Right atrium auricular region (tissue), 2 donors: ENCODE results near the gene CPEB2. TPM values are rescaled to one million over a fixed set of nuclear protein-coding genes. Genes with fewer than 3 reads are reported as not detected.

Experiments
- DNase-seq: peaks from one replicate; pipeline ENCODE4 v3.0.0-alpha.2; 2019; ENCODE audit warnings: low spot score
- H3K27ac ChIP-seq, 2 donors: fragments of 200-600 bp; sonication (generic); 1 replicate in 1 of 2; 2 replicates in 1 of 2; pipeline ENCODE4 v1.5.1; 2016 to 2019
- H3K27me3 ChIP-seq, 2 donors: fragments of 200-600 bp; sonication (generic); one replicate each; pipeline versions ENCODE4 v1.5.1 to v1.6.0; 2017 to 2019
- H3K36me3 ChIP-seq: fragments of 200-600 bp; sonication (generic); one replicate; pipeline ENCODE4 v1.5.1; 2016
- H3K4me1 ChIP-seq, 2 donors: fragments of 200-600 bp; sonication (generic); one replicate each; pipeline versions ENCODE4 v1.5.1 to v1.6.0; 2017 to 2019
- H3K4me3 ChIP-seq, 2 donors: fragments of 200-600 bp; sonication (generic); 1 replicate in 1 of 2; 2 replicates in 1 of 2; pipeline ENCODE4 v1.5.1; 2017 to 2019; ENCODE audit warnings: mild to moderate bottlenecking in 1 of 2, moderate library complexity in 1 of 2
- H3K9me3 ChIP-seq, 2 donors: fragments of 200-600 bp; sonication (generic); one replicate each; pipeline ENCODE4 v1.5.1; 2019
- total RNA-seq, 2 donors: library from RNA; depleted of rRNA; stranded (reverse); fragments of >200 nt; gene quantifications; one replicate each; pipeline ENCODE4 v1.1.0, GENCODE V29; 2016
- TF ChIP-seq, protein P1 (sequence below), 2 donors: fragments of 200-600 bp; sonication (generic); IDR thresholded peaks; one replicate each; pipeline ENCODE4 v1.5.1; 2019; ENCODE audit warnings: antibody characterized with exemption in 2 of 2

The CPEB2 gene
- total RNA-seq, 2 donors from 2014 or later = 8.6 to 11.6 TPM

DNA sequence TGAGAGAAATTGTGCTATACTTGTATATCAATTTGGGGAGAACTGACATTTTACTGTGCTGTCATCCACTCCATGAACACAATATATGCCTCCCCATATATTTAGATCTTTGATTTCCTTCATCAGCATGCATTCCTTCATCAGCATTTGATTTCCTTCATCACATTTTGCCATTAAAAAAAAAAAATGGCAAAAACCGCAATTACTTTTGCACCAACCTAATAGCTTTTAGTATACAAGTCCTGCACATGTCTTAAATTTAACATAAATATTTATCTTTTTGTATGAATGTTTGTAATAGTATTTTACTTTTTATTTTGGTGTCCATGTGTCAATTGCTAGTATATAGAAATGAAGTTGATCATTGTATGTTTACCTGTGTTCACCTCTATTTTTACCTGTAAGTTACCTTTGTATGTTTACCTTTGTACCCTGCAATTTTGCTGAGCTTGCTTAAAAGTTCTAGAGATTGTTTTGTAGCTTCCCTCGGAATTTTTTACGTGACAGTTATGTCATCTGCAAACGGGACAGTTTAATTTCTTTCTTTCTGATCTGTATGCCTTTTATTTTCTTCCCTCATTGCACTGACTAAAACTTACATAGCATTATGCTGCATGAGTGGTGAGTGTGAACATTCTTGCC is 86.2 kb downstream of the CPEB2 start:
- Histone ChIP-seq H3K27ac (no peak overlapping the region), H3K9me3 (no peaks in the 10 kb centered on the region), H3K4me3 (no peak overlapping the region), H3K4me1 (no peaks in the 10 kb centered on the region), H3K36me3 (no peaks in the 10 kb centered on the region), H3K27me3 (no peaks in the 10 kb centered on the region)
- TF ChIP-seq, protein P1, sequence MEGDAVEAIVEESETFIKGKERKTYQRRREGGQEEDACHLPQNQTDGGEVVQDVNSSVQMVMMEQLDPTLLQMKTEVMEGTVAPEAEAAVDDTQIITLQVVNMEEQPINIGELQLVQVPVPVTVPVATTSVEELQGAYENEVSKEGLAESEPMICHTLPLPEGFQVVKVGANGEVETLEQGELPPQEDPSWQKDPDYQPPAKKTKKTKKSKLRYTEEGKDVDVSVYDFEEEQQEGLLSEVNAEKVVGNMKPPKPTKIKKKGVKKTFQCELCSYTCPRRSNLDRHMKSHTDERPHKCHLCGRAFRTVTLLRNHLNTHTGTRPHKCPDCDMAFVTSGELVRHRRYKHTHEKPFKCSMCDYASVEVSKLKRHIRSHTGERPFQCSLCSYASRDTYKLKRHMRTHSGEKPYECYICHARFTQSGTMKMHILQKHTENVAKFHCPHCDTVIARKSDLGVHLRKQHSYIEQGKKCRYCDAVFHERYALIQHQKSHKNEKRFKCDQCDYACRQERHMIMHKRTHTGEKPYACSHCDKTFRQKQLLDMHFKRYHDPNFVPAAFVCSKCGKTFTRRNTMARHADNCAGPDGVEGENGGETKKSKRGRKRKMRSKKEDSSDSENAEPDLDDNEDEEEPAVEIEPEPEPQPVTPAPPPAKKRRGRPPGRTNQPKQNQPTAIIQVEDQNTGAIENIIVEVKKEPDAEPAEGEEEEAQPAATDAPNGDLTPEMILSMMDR (IDR thresholded peaks at IDR 0.05) = no peak
- DNase-seq = no peak

GRCh38 chr4:15089979-15090378 is 87.7 kb downstream of the CPEB2 start:
- TF ChIP-seq, protein P1 (IDR thresholded peaks at IDR 0.05) = no peak
- no peak overlapping the region for H3K4me3 ChIP-seq
- H3K4me1 ChIP-seq = no peaks in the 10 kb centered on the region
- H3K27me3 ChIP-seq = no peaks in the 10 kb centered on the region
- no peak for DNase-seq
- no peaks in the 10 kb centered on the region for H3K36me3 ChIP-seq
- no peaks in the 10 kb centered on the region for H3K9me3 ChIP-seq
- no peak overlapping the region for H3K27ac ChIP-seq

DNA sequence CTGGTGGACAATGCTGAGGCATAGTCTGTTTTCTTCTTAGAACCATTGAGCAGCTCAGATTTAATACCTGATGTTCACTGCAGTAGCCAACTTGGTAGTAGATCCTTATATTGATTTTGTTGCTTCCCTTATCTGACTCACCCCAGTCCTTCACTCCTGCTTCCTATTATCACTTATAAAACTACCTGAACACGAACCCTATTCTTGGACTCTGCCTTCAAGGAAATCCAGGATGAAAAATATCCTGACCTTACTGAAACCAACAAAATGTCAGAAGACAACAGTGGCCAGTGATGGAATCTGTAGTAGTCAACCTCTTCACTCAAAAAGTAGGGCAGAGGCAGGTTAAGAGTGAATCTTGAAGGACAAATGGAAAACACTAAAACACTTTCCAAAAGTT is 98.1 kb downstream of the CPEB2 start:
- DNase-seq = no peak
- H3K27me3 ChIP-seq = no peaks in the 10 kb centered on the region
- no peak overlapping the region for H3K4me3 ChIP-seq
- no peaks in the 10 kb centered on the region for H3K4me1 ChIP-seq
- no peaks in the 10 kb centered on the region for H3K36me3 ChIP-seq
- TF ChIP-seq, protein P1 (IDR thresholded peaks at IDR 0.05) = no peak
- H3K9me3 ChIP-seq = no peaks in the 10 kb centered on the region
- H3K27ac ChIP-seq = no peak overlapping the region

DNA sequence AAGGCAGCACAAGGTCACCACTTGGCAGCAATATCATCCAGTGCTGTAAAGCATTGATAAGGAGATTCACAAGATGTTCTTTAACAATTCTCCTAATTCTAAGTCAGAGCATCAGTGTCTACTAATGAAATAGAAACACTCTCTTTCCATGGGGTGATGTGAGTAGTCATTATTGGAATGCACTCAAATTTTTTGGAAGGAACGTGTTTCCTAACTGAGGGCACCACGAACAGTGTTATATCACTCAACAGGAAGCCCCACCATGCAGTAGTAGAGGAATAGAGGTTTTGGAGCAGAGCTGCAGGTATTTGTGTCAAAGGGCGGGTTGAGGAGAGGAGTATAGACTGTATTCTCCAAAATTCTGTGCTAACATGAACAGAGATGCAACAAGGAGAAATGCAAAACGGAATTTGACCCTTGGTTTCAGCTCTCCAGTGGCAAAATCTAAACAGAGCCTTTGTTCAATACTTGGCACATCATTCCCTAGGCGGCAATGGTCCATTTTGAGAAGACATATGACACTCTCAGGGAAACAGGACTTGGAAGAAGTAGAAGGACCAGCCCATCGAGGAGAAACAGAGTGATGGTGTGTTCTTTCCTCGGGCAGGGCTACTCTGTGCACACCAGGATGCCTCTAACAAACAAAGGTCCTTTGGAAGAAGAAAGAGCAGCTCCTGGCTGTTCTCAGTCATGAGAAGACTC is 98.9 kb downstream of the CPEB2 start:
- Histone ChIP-seq H3K9me3 (no peaks in the 10 kb centered on the region), H3K4me3 (no peak overlapping the region), H3K27ac (no peak overlapping the region), H3K36me3 (no peaks in the 10 kb centered on the region), H3K4me1 (no peaks in the 10 kb centered on the region), H3K27me3 (no peaks in the 10 kb centered on the region)
- TF ChIP-seq, protein P1 (IDR thresholded peaks at IDR 0.05) = no peak
- DNase-seq = no peak

GRCh38 chr4:15104825-15105224 is 102.5 kb downstream of the CPEB2 start:
- H3K4me3 ChIP-seq = no peak overlapping the region
- no peaks in the 10 kb centered on the region for H3K4me1 ChIP-seq
- no peaks in the 10 kb centered on the region for H3K9me3 ChIP-seq
- no peaks in the 10 kb centered on the region for H3K36me3 ChIP-seq
- H3K27me3 ChIP-seq = no peaks in the 10 kb centered on the region
- no peak for DNase-seq
- TF ChIP-seq, protein P1 (IDR thresholded peaks at IDR 0.05) = no peak
- H3K27ac ChIP-seq = no peak overlapping the region
